NK-92 (cell line): ENCODE results near the gene KRT77.
"Not testable (repeated sequence)": the region's sequence is repeated elsewhere in the genome, so short reads cannot be mapped to it uniquely, and the experiment has no call there.

ENCODE experiments used
- DNase-seq: peaks from one replicate; lab custom pipeline; 2025; ENCODE audit not compliant: unreplicated experiment; lab: John Stamatoyannopoulos, UW

KRT77 gene

GRCh38 chr12:52679875-52680274 is 23.4 kb downstream of the KRT77 start:
- no peak for DNase-seq

- DNase-seq = no peak
Measured at GRCh38 chr12:52677671-52678070, 25.7 kb downstream of the KRT77 start.

- no peak for DNase-seq
Measured at GRCh38 chr12:52677126-52677525, 26.2 kb downstream of the KRT77 start.

DNA sequence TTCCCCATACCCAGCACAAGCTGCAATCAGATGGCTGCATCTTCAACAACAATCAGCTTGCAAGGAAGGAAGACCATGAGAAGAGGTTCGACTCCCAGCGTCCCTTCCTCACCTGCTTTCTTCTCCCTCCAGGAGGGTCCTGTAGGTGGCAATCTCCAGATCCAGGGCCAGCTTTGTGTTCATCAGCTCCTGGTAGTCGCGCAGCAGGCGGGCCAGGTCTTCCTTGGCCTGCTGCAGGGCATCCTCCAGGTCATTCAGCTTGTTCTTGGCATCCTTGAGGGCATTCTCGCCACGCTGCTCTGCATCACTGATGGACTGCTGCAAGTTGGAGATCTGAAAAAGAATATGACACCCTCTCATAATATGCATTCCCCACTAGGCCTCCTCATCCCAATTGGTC is 27.2 kb downstream of the KRT77 start:
- no peak for DNase-seq

- no peak for DNase-seq
Measured at GRCh38 chr12:52675301-52675701, 28.0 kb downstream of the KRT77 start.

- no peak for DNase-seq
Measured at GRCh38 chr12:52674433-52674775, 28.9 kb downstream of the KRT77 start.

GRCh38 chr12:52673713-52674432 is 29.5 kb downstream of the KRT77 start:
- no peak for DNase-seq

DNA sequence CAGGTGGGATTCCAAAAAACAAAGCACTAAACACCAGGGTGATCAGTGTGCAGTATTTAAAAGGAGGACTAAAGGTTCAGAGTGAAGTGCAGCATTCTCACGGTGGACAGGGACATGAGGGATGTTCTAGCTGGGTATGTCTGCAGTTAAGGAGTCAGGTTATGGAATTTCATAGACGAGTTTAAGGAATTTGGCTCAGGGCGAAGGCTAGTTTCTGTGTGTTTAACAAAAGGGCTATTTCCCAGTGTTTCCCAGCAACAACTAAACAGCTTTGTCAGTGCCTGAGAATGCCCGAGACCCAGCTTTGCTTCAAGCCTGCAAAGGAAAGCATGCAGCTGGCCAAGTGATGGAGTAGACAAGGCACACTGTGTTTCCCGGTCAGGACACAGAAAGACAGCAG is 30.1 kb downstream of the KRT77 start:
- DNase-seq = no peak

DNA sequence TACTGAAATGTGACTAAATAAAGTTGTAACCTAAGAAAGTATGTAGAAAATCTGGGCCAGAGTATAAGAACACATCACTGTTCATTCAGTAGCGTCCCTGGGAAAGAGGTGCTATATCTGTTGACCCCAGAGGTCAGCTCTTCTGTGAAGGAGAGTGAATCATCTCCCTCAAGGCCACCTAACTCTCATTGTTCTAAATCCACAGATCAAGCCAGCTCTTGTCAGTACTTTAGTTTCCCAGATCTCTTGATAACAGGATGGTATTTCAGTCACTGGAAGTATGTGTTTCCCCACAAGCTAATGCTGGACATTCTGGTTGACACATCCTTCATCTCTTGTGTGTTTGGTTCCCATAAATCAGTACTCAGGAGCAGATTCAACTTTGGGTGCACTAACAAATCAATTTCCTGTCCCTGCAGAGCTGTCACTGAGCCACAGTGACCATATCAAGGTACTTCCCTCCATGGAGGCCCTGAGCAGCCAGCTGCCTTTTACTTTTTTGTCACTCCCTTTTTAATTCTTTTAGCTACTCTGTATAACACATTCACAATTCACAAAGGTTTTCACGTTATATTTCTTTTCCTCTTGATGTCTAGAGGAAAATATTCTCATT is 30.9 kb downstream of the KRT77 start:
- no peak for DNase-seq

DNA sequence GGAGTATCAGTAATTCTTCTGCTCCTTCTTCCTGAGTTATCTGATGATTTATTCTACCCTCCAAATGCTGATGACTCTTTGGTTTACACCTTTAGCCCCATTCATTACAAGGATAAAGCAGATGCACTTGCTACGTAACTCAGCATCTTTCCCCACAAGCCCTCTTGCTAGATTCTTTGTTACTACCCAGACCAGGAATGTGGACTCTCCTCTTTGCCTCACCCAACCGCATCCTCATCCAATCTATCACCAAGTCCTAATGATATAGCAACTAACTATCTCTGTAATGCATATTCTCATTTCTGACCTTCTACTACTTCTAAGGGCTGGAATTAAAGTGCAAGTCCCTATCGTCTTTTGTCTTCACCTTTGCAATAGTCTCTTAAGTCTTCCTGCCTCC is 32.4 kb downstream of the KRT77 start:
- no peak for DNase-seq

GRCh38 chr12:52670506-52670905 is 32.8 kb downstream of the KRT77 start:
- no peak for DNase-seq

- not testable (repeated sequence) for DNase-seq
Measured at GRCh38 chr12:52669941-52670340, 33.4 kb downstream of the KRT77 start.

- DNase-seq = no peak
Measured at GRCh38 chr12:52669426-52669825, 33.9 kb downstream of the KRT77 start.

DNA sequence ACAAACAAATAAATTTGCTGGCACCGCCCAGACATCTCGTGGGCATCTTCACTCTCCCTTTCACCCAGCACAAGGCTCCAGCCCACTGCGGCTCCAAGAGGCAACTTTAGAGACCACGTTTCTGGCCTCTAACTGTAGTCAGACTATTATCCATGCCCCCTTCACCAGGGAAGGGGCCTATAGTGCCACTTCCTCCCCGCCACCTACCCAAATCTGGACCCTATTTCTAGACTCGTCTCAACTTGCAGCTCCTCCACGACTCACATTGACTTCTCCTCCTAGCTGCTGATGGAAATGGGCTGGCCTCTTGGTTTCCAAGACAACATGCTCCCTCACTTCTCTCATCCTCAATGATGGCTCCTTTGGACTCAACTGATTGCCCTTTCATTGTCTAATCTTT is 35.4 kb downstream of the KRT77 start:
- DNase-seq = no peak

DNA sequence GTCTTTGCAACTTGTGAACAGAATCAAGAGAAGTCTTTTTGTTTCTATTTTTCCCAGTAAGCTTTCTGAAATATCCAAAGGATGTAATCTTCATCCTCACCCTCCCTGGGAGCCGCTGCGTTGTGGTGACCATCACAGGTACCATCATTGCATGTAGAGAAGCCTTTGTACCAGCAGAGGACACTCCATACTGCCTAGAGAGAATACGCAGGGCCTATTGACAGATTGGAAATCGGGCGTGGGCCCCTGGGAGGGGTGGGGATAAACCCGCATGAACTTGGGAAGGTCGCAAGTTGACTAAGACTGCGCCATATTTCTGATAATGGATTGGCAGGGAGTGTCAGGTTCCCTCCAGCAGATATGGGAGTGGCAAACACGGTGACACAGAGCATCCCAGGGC is 35.8 kb downstream of the KRT77 start:
- DNase-seq = no peak

GRCh38 chr12:52666471-52666870 is 36.9 kb downstream of the KRT77 start:
- no peak for DNase-seq

DNA sequence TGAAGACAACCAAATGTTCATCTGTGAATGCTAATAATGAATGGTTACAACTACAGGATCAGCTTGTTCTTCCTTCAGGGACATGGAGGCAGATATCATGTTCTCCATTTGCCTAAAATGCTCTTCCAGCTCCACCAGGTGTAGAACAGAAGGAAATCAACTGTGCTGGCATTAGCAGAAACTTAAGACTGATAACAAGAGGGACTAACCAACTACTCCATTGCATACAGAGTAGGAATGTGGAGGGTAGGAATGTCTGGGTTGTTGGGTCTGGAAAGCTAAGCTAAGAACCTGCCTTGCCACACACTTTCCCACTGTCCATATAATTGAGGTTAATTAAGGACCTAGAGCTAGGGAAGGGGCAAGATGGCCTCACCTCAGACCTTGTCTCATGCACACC is 39.9 kb downstream of the KRT77 start:
- DNase-seq = no peak

DNA sequence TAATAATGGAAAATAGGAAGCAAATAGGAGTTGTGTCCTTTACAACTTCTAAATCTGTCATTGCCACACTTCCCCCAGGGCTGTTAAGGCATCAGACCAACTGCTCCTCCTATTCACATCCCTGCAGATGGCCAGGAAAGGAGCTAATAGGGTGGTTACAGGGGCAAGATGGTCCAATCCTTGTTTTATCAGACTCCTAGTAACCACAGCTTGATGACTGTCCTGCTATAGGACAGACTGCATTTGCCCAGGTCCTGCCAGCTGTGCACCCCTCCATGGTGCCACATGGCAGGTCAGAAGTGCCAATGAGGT is 40.5 kb downstream of the KRT77 start:
- DNase-seq = no peak

DNA sequence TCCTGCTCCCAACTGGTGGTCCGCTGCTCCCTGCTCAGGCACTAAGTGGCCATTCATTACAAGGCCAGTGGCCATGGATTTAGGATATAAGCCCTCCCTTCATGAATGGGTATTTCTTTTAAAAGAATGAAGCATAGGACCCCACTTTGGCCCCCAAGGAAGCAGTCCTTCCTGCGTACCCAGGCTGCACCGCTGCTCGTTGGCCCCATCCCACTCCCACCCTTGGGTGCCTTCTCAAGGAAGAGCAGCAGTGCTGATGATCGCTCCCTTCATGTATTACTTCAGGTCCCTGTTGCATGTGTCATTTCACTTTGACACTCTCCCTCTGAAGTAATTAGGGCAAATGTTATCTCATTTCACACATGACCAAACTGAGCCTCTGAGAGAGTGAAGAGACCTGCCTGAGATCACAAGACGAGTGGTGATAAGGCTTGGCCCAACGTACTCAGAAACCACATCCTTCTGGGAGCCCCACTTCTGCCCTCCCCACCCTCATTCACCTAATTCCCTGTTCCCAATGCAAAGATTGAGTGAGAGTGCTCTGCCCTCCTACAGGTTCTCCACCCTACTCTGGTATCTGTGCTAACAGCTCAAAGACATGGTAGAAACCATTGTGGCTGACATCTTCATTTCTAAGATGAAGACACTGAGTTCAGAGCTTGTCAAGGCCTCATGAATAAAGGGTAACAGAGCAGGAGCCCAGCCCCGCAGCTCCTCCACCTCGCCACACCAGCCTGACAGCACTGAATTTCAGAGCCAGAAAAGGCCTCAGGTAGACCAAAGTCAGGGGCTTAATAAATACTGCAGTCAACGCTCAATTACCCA is 41.0 kb downstream of the KRT77 start:
- DNase-seq = no peak

DNA sequence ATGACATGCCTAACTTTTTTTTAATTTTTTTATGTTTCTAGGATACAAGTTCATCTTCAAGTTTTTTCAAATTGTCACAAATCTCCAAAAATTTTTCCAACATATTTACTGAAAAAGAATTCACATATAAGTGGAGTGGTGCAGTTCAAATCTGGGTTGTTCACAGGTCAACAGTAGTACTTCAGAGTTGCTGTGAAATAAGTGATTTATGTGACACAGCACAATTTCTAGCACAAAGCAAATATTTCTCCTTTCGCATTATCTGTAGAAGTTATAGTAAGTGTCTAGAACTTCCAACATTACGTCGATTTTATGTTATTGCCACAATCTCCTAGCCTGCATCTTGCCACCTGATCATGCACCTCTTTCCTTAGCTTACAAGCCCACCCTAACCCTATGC is 41.7 kb downstream of the KRT77 start:
- no peak for DNase-seq

DNA sequence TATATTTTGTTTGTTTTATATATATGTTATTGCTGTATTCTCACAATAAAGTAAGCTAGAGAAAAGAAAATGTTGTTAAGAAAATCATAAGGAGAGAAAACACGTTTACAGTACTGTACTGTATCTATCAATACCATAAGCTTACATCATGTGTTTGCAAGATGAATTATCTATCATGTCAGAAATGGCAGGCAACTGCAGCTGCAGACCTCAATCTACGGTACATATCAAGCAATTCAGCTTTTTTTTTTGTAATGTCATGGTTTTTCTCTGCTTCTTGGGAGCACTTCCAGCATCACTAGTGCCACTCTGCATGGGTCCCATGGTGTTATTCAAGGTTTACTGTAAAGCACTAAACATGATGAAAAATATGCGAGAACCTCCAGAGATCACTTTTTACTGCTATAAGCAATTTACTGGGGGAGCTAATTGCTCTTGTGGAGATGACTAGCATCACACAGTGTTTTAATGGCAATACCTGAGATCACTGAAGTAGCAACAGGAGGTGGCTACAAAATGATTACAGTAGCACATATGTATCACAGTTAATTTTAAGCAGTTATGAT is 42.3 kb downstream of the KRT77 start:
- no peak for DNase-seq

DNA sequence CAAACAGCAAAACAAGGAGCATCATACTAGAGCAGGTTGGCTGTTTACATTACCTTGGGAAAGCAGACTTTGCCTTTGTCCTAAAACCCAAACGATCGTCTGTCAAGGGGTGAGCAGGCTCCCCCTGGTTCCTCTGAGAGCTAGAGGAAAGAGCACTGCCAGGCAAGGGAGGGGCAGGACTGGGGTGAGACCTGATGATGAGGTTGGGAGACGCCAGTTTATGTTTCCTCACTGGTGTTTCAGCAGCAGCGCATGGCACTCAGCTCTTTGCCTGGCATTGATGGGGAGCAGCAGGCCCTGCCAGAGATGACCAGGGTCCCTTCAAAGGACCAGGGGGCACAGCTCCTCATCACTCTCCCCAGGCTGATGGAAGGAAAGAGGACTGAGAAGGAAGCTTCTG is 43.4 kb downstream of the KRT77 start:
- DNase-seq = no peak
